ENCODE results near the gene PEX16. TPM values are rescaled to one million over a fixed set of nuclear protein-coding genes. Genes with fewer than 3 reads are reported as not detected.

The PEX16 gene
- polyA plus RNA-seq, 1 donor from 2014 or later: 61.1 TPM

DNA sequence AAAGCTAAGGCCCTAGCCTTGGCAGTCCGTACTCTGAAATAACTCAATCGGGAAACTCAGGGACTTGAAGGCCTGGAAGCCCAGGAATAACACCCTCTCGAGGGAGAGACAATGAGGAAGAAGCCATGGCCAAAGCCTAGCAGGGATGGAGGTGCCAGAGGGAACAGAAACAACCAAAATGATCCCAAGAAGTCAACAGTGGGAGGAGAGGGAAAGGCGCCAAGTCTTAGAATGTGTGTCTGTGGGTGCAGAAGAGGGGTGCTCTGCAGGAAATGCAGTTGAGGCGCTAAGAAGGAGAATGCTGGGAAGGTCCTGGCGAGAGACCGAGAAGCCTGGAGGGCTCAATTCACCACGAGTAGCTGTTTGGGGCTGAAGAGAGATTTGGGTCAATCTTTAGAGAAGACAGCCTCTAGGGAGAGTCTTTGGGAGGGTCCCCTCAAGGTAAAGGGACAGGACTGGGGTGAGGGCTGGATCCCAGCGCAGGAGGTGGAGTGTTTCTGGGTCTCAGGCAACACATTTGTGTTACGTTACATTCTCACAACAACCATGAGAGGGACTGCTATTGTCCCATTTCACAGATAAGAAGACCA is 33.0 kb downstream of the PEX16 start:
- Histone ChIP-seq H3K4me3 (ENCODE audit: low read length) (peak overlapping the region; percentile 98), H3K9ac (ENCODE audit: low read length) (peak overlapping the region; percentile 65)

DNA sequence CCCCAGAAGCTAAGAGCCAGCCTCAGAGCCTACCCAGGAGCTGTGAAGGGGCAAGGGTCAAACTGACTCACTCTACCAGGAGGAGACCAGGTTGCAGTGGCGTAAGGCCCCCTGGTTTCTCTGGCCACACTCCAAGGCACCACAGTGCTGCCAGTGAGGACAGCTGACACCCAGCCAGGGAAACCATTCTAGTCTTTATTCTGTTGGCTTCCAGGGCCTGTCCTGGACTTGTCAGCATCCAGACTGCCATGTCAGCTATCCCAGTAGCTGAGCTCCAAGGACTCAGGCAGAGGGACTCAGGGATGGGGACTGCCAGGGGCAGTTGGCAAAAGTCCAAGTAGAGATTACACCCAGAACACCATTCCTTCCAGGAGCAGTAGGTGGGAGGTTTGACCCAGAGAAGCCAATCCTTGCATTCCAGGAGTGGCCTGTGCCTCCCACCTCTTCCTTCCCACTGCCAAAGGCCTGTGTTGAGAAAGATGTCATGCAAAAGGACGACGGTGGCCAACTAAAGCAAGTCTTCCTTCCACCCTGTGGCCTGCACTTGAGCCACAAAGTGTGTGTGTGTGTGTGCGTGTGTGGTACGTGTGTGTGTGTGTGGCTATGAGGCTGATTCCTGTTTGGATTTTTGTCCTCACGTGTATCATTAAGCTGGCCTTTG is 35.8 kb downstream of the PEX16 start:
- Histone ChIP-seq H3K9me3 (ENCODE audit: low read length) (no peaks in the 10 kb centered on the region), H3F3A (ENCODE audit: insufficient read depth, low read length, poor library complexity, severe bottlenecking) (no peaks in the 10 kb centered on the region), H3K36me3 (ENCODE audit: insufficient read depth, low read length) (no peaks in the 10 kb centered on the region), H3K4me2 (ENCODE audit: low read length) (no peak overlapping the region), H3K79me2 (replicated peaks; ENCODE audit: insufficient read depth, low read length) (peaks cover 12% of the 10 kb centered on the region), H3K9ac (ENCODE audit: low read length) (no peak overlapping the region), H2AFZ (ENCODE audit: low read depth, low read length) (no peak overlapping the region), H4K20me1 (ENCODE audit: insufficient read depth) (no peaks in the 10 kb centered on the region), H3K27ac (ENCODE audit: low read length) (no peak overlapping the region), H3K4me3 (ENCODE audit: low read length) (no peak overlapping the region), H3K27me3 (ENCODE audit: insufficient read depth, low read depth, low read length) (no peaks in the 10 kb centered on the region), H3K9me2 (ENCODE audit: insufficient read depth, low read length) (no peaks in the 10 kb centered on the region)
- TF ChIP-seq, protein P1, sequence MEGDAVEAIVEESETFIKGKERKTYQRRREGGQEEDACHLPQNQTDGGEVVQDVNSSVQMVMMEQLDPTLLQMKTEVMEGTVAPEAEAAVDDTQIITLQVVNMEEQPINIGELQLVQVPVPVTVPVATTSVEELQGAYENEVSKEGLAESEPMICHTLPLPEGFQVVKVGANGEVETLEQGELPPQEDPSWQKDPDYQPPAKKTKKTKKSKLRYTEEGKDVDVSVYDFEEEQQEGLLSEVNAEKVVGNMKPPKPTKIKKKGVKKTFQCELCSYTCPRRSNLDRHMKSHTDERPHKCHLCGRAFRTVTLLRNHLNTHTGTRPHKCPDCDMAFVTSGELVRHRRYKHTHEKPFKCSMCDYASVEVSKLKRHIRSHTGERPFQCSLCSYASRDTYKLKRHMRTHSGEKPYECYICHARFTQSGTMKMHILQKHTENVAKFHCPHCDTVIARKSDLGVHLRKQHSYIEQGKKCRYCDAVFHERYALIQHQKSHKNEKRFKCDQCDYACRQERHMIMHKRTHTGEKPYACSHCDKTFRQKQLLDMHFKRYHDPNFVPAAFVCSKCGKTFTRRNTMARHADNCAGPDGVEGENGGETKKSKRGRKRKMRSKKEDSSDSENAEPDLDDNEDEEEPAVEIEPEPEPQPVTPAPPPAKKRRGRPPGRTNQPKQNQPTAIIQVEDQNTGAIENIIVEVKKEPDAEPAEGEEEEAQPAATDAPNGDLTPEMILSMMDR (IDR thresholded peaks at IDR 0.05; ENCODE audit: poor library complexity, severe bottlenecking): no peak
- no peak for TF ChIP-seq EP300 (conservative IDR thresholded peaks at IDR 0.05; ENCODE audit: poor library complexity, severe bottlenecking)
- TF ChIP-seq, protein P2, sequence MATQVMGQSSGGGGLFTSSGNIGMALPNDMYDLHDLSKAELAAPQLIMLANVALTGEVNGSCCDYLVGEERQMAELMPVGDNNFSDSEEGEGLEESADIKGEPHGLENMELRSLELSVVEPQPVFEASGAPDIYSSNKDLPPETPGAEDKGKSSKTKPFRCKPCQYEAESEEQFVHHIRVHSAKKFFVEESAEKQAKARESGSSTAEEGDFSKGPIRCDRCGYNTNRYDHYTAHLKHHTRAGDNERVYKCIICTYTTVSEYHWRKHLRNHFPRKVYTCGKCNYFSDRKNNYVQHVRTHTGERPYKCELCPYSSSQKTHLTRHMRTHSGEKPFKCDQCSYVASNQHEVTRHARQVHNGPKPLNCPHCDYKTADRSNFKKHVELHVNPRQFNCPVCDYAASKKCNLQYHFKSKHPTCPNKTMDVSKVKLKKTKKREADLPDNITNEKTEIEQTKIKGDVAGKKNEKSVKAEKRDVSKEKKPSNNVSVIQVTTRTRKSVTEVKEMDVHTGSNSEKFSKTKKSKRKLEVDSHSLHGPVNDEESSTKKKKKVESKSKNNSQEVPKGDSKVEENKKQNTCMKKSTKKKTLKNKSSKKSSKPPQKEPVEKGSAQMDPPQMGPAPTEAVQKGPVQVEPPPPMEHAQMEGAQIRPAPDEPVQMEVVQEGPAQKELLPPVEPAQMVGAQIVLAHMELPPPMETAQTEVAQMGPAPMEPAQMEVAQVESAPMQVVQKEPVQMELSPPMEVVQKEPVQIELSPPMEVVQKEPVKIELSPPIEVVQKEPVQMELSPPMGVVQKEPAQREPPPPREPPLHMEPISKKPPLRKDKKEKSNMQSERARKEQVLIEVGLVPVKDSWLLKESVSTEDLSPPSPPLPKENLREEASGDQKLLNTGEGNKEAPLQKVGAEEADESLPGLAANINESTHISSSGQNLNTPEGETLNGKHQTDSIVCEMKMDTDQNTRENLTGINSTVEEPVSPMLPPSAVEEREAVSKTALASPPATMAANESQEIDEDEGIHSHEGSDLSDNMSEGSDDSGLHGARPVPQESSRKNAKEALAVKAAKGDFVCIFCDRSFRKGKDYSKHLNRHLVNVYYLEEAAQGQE (IDR thresholded peaks at IDR 0.05; ENCODE audit: borderline replicate concordance): no peak
- TF ChIP-seq RAD21 (conservative IDR thresholded peaks at IDR 0.05): no peak
- no peak for TF ChIP-seq POLR2AphosphoS5 (IDR thresholded peaks at IDR 0.05)

More for the DNA sequence above, 33.0 kb downstream of the PEX16 start:
- Histone ChIP-seq H3K9me2 (ENCODE audit: insufficient read depth, low read length) (no peaks in the 10 kb centered on the region), H3K79me2 (replicated peaks; ENCODE audit: insufficient read depth, low read length) (peaks cover 29% of the 10 kb centered on the region), H3K27me3 (ENCODE audit: insufficient read depth, low read depth, low read length) (no peaks in the 10 kb centered on the region), H3K27ac (ENCODE audit: low read length) (peak overlapping the region; percentile 45), H3F3A (ENCODE audit: insufficient read depth, low read length, poor library complexity, severe bottlenecking) (no peaks in the 10 kb centered on the region), H2AFZ (ENCODE audit: low read depth, low read length) (peak overlapping the region; percentile 17), H3K4me2 (ENCODE audit: low read length) (no peak overlapping the region), H3K9me3 (ENCODE audit: low read length) (no peaks in the 10 kb centered on the region), H3K36me3 (ENCODE audit: insufficient read depth, low read length) (no peaks in the 10 kb centered on the region), H4K20me1 (ENCODE audit: insufficient read depth) (no peaks in the 10 kb centered on the region)
- TF ChIP-seq EP300 (conservative IDR thresholded peaks at IDR 0.05; ENCODE audit: poor library complexity, severe bottlenecking) (no peak), POLR2AphosphoS5 (IDR thresholded peaks at IDR 0.05) (no peak), MXI1 (conservative IDR thresholded peaks at IDR 0.05; ENCODE audit: poor library complexity, severe bottlenecking) (no peak), TAF1 (IDR thresholded peaks at IDR 0.05; ENCODE audit: low read depth) (no peak), SMC3 (conservative IDR thresholded peaks at IDR 0.05; ENCODE audit: poor library complexity) (no peak), RAD21 (conservative IDR thresholded peaks at IDR 0.05) (no peak)
- TF ChIP-seq, protein P2 (IDR thresholded peaks at IDR 0.05; ENCODE audit: borderline replicate concordance): no peak
- TF ChIP-seq, protein P1 (IDR thresholded peaks at IDR 0.05; ENCODE audit: poor library complexity, severe bottlenecking): no peak
